Measurements from ENCODE around the gene NAPB. TPM values are rescaled to one million over a fixed set of nuclear protein-coding genes. Genes with fewer than 3 reads are reported as not detected.

The NAPB gene
- total RNA-seq, 1 donor from 2014 or later, result 15.1 TPM

- H3K9me3 Mint-ChIP-seq, result no peaks in the 10 kb centered on the region
- TF ChIP-seq CTCF (conservative IDR thresholded peaks at IDR 0.05), result no peak
- peak; percentile 100 for DNase-seq (ENCODE audit: extremely low spot score, unreplicated experiment)
- peak within 1 kb of the TSS; percentile 96 for H3K27ac Mint-ChIP-seq
- peak within 1 kb of the TSS; percentile 95 for H3K4me3 Mint-ChIP-seq
- no peaks in the 10 kb centered on the region for H3K27me3 Mint-ChIP-seq
- H3K4me1 Mint-ChIP-seq (ENCODE audit: unreplicated experiment), result peaks cover 30% of the 10 kb centered on the region
- H3K36me3 Mint-ChIP-seq, result peaks cover 16% of the 10 kb centered on the region
These were observed 59.6 kb downstream of the NAPB start, which contains the start of gene GZF1 for GRCh38 chr20:23361476-23362391. GZF1 (plus strand) TSS chr20:23362182; CDS start chr20:23364384, 2,202 bp downstream.

DNA sequence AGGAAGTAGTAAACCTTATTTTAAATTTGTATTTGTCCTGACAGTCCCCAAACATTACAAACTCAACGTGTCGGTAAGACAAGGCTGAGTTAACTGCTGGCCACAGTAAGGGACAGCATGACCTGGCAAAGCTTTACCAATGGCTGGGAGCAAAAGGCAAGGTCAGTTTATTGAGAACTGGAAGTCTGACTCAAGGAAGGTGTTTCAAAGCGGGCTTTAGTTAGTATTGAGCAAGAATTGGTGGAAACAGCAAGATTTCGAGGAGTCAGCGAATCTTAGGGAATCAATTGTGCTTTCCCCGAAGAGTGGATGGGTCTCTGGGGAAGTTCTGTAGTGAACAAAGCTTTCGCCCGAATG is 60.2 kb downstream of the NAPB start:
- TF ChIP-seq CTCF (conservative IDR thresholded peaks at IDR 0.05), result no peak
- peak overlapping the region; percentile 92 for H3K4me3 Mint-ChIP-seq
- H3K36me3 Mint-ChIP-seq, result peaks cover 13% of the 10 kb centered on the region
- H3K27me3 Mint-ChIP-seq, result no peaks in the 10 kb centered on the region
- DNase-seq (ENCODE audit: extremely low spot score, unreplicated experiment), result no peak
- H3K4me1 Mint-ChIP-seq (ENCODE audit: unreplicated experiment), result peaks cover 25% of the 10 kb centered on the region
- no peaks in the 10 kb centered on the region for H3K9me3 Mint-ChIP-seq
- peak overlapping the region; percentile 96 for H3K27ac Mint-ChIP-seq

- H3K4me1 Mint-ChIP-seq (ENCODE audit: unreplicated experiment), result peaks cover 23% of the 10 kb centered on the region
- no peaks in the 10 kb centered on the region for H3K27me3 Mint-ChIP-seq
- TF ChIP-seq CTCF (conservative IDR thresholded peaks at IDR 0.05), result no peak
These were observed 60.8 kb downstream of the NAPB start for GRCh38 chr20:23360531-23360930.

GRCh38 chr20:23358923-23359593 is 62.2 kb downstream of the NAPB start:
- Mint-ChIP-seq H3K4me3 (peak overlapping the region; percentile 94), H3K27me3 (no peaks in the 10 kb centered on the region), H3K36me3 (peaks cover 4% of the 10 kb centered on the region), H3K4me1 (ENCODE audit: unreplicated experiment) (peaks cover 15% of the 10 kb centered on the region), H3K9me3 (no peaks in the 10 kb centered on the region), H3K27ac (peak overlapping the region; percentile 98)
- no peak for DNase-seq (ENCODE audit: extremely low spot score, unreplicated experiment)
- no peak for TF ChIP-seq CTCF (conservative IDR thresholded peaks at IDR 0.05)

More at GRCh38 chr20:23360531-23360930, 60.8 kb downstream of the NAPB start:
- Mint-ChIP-seq H3K36me3 (peaks cover 10% of the 10 kb centered on the region), H3K4me3 (peak overlapping the region; percentile 92), H3K27ac (peak overlapping the region; percentile 96), H3K9me3 (no peaks in the 10 kb centered on the region)
- DNase-seq (ENCODE audit: extremely low spot score, unreplicated experiment), result no peak

DNA sequence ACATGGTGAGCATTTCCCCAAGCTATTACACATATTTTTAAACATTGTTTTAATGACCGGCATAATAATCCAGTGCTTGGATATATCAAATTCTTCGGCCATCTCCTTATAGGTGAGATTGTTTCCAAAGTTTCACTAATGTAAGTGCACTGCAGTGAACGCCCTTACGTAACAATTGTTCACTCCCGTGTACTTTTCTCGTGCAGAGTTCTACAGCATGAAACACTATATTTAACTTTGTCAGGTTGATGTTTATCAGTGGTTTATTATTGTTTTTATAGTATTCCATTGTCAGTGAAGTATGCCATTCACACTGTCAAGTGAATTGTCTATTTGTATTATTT is 62.8 kb downstream of the NAPB start:
- no peak for TF ChIP-seq CTCF (conservative IDR thresholded peaks at IDR 0.05)
- H3K27me3 Mint-ChIP-seq, result no peaks in the 10 kb centered on the region
- H3K27ac Mint-ChIP-seq, result peak overlapping the region; percentile 98
- peaks cover 4% of the 10 kb centered on the region for H3K36me3 Mint-ChIP-seq
- peak overlapping the region; percentile 94 for H3K4me3 Mint-ChIP-seq
- DNase-seq (ENCODE audit: extremely low spot score, unreplicated experiment), result no peak
- peaks cover 15% of the 10 kb centered on the region for H3K4me1 Mint-ChIP-seq (ENCODE audit: unreplicated experiment)
- no peaks in the 10 kb centered on the region for H3K9me3 Mint-ChIP-seq

All from type B pancreatic cell (in vitro differentiated cells).